NCI-H1694 (cell line): ENCODE measurements around the gene GAGE12J.
"Not testable (repeated sequence)": the region's sequence is repeated elsewhere in the genome, so short reads cannot be mapped to it uniquely, and the experiment has no call there.

Experiments used
- DNase-seq: peaks from one replicate; lab custom pipeline; 2025; lab: John Stamatoyannopoulos, UW

The GAGE12J gene

GRCh38 chrX:49321737-49322136 lies at the start of gene GAGE12J:
GAGE12J (plus strand) TSS chrX:49322037; CDS start chrX:49323194, 1,157 bp downstream.
- not testable (repeated sequence) for DNase-seq

GRCh38 chrX:49272421-49272820 lies 49.4 kb upstream of the GAGE12J start:
- no peak for DNase-seq

- no peak for DNase-seq
Measured at GRCh38 chrX:49273181-49273727, 48.6 kb upstream of the GAGE12J start.

DNA sequence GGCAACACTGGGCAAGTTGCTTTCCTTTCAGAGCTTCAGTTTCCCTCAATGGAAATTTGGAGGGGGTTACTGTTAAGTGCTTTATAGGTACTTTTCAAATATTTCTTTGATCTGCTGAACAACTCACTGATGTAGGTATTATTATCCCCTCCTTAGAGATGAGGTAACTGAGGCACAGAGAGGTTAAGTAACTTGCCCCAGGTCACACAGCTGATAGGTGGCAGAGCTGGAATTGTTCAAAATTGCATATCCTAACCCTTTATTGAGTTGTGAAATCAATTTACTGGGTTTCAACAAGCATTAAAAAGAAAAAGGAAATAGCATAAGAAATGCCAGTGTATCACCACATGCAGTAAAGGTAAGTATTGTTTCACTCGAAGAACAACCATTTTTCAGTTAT lies 45.6 kb upstream of the GAGE12J start:
- DNase-seq = no peak

DNA sequence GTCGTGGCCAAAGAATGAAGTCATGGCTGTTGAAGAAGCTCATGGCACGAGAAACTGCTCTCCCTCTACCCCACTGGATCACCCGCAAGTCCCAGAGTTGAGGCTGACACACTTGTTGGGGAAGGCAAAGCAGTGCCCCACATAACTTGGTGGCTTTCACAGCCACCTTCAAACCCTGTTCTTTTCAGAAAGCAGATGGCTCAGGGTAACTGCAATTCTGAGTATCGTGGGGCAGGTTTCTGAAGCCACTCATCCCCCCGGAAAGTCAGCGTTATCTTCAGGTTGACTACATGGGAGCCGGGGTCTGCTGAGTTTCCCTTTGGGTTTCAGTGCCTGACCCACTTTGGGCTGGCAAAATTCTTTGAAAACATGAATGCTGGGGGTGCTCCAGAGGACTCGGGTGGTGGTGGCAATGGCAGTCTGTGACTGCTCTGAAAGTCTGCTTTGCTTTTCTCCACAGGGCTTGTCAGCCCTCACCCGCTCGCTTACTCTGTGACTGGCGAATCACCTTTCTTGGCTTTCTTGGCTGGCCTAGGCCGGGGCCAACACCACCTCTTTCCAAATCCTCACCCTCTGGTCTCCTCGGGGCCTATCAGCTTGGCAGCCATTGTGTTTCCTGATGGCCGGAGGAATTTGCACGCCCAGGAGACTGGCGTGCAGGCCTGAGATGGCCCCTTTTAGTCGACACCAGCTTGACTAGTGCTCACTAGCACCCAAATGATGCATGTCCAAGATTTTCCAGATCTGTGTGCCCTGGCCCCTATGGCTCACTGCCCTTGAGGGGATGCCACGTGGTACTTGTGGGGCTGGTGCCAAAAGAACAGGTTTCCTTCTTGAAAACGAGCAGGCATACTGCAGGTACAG lies 44.9 kb upstream of the GAGE12J start:
- DNase-seq = no peak

- DNase-seq = no peak
Measured at GRCh38 chrX:49277535-49277830, 44.4 kb upstream of the GAGE12J start.

DNA sequence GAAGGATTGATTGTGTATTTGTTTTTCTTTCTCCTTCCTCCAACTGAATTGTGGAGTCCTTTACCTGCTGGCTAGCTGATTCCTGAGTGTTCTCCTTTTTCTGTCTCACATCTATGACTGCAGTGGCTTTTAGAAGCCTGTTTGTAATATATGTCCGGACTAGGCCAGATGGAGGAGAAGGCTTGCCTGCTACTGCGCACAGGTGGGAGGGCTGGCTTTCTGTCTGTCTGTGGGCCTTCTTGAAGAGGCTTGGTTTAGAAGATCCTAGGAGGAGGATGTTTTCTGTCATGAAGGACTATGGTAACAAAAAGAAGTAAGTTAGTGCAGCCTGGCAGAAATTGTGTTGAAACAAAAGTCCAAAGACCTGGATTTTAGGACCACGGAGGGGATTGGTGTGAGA lies 43.8 kb upstream of the GAGE12J start:
- no peak for DNase-seq

DNA sequence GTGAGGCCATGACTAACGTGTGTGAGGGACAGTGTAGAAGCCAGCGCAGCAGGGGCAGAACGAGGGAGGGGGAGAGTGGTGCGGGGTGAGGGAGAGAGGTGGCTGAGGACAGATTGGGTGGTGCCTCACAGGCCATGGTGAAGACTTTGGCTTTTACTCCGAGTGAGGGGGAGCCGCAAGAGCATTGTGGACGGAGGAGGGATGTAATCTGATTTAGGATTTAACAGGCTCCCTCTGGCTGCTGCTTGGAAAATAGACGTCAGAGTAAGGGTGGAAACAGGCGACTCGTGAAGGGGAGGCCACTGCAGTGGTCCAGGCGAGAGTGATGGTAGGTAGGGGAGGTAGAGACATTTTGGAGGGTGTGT lies 39.2 kb upstream of the GAGE12J start:
- no peak for DNase-seq

DNA sequence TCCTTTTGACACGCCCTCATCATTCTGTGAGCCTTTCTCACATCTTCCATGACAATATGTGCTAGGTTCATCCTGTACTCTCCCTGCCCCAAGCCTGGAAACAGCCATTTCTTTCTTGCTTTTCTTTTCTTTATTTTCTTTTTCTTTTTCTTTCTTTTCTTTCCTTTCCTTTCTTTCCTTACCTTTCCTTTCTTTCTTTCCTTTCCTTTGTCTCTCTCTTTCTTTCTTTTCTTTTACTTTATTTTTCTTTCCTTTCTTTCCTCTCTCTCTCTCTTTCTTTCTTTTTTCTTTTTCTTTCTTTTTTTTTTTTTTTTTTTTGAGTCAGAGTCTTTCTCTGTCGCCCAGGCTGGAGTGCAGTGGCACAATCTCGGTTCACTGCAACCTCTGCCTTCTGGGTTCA lies 37.6 kb upstream of the GAGE12J start:
- DNase-seq = no peak

DNA sequence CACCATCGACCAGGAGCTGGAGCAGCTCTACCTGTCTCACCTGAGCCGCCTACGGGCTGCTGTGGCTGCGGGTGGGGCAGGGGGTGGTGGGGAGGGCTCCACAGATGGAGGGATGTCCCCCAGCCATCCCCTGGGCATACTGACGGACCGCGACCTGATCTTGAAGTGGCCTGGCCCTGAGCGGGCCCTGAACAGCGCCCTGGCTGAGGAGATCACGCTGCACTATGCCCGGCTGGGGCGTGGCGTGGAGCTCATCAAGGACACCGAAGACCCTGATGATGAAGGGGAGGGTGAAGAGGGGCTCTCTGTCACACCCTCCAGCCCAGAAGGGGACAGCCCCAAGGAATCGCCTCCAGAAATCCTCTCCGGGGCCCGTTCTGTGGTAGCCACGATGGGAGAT lies 35.7 kb upstream of the GAGE12J start:
- DNase-seq = no peak

DNA sequence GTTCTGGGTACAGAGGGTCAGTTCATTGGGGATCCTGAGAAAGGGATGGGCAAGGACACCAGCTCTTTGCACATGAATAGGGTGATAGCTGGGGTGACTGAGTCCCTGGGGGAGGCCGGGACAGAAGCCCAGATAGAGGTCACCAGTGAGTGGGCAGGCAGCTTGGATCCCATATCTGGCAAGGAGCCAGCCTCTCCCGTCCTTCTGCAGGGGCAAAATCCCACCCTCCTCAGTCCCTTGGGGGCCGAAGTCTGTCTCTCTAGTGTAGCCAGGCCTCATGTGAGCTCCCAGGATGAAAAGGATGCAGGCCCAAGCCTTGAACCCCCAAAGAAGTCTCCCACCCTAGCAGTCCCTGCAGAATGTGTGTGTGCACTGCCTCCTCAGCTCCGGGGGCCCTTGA lies 35.3 kb upstream of the GAGE12J start:
- no peak for DNase-seq

DNA sequence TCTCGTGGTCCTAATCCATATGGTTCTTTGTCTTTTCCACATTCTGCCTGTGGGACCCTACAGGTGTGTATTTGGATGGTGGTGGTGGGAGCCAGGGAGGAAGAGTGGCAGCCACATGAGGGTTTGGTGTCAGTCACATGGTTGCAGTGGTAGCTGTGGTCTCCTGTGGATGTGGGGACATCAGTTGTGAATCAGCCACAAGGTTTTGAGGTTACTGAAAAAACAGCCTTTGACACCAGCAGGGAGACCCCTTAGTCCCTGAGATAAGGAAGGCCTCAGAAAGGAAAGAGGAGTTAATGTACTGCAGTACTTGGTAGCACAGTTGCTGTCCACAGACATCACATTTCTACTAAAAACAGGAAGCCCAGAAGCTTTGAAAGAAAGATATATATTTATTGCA lies 34.2 kb upstream of the GAGE12J start:
- DNase-seq = no peak

DNA sequence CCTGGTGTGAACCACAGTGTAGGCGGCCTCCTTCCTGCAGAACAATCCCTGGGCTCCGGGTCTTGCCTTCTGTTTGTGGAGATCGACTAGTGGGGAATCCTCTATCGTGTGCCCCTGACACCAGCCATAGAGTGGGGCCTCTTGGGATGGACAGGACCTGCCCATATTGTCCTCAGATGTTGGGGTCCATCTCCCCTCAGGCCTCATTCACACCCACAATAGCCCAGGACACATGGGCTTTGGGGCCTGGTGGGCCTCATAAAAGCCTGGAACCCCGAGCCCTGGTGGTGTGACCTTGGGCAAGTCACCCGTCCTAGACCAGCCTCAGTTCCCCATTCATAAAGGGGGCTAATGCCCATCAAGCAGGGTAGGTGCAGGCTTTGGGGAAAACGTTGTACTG lies 31.6 kb upstream of the GAGE12J start:
- DNase-seq = no peak

GRCh38 chrX:49291615-49292337 lies 30.1 kb upstream of the GAGE12J start:
- peak; percentile 13 for DNase-seq

DNA sequence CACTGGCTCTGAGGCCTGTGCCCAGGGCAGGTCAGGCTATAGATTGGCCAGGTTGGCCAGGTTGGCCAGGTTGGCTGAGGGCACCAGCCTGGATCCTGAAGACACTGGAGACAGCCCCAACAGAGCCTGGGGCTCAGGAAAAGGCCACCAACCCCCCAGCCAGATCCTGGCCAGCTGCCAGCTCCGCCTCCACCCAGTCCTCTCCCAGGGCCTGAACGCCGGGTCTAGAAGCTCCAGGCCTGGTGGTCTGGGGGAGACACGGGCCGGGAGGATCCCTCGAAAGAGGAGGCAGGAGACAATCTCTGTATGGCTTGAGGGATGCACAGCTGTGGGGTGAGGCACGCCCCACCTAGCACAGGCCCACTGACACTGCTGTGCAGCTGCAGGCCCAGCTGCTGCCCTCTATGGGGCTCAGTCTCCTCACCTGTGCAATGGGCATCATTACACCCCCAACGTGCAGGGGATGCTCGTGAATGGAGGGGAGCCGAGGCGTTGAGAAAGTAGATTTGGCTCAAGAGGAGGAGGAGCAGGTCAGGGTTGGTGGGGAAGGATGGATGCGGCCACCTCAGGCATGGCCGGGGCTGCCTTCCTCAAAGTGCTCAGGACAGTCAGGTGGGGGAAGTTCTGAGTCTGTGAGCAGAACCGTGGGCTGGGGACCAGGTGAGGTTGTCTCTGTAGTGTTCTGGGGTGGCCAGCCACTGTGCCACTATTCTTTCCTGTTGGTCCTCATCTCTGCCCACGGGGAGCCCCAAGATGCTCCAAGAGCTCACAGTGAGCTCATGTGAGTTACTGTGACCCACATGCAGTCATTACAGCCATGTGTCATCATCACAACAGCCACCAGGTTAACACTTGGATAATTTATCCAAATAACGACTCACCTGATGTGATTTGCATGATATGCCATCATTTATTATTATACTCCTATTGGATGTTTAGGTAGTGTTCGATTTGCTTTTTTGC lies 29.2 kb upstream of the GAGE12J start:
- DNase-seq = no peak

DNA sequence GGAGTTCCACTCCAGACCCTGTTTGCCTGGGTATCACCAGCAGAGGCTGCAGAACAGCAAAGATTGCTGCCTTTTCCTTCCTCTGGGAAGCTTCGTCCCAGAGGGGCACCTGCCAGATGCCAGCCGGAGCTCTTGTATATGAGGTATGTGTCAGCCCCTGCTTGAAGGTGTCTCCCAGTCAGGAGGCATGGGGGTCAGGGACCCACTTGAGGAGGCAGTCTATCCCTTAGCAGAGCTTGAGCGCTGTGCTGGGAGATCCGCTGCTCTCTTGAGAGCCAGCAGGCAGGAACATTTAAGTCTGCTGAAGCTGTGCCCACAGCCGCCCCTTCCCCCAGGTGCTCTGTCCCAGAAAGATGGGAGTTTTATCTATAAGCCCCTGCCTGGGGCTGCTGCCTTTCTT lies 22.5 kb upstream of the GAGE12J start:
- DNase-seq = not testable (repeated sequence)

GRCh38 chrX:49300703-49301102 lies 21.1 kb upstream of the GAGE12J start:
- no peak for DNase-seq

GRCh38 chrX:49303346-49303745 lies 18.5 kb upstream of the GAGE12J start, which contains the start of gene GAGE10:
GAGE10 (plus strand) TSS chrX:49303646; CDS start chrX:49304860, 1,214 bp downstream.
- no peak for DNase-seq

- DNase-seq = not testable (repeated sequence)
Measured at GRCh38 chrX:49307775-49308174, 14.1 kb upstream of the GAGE12J start.

DNA sequence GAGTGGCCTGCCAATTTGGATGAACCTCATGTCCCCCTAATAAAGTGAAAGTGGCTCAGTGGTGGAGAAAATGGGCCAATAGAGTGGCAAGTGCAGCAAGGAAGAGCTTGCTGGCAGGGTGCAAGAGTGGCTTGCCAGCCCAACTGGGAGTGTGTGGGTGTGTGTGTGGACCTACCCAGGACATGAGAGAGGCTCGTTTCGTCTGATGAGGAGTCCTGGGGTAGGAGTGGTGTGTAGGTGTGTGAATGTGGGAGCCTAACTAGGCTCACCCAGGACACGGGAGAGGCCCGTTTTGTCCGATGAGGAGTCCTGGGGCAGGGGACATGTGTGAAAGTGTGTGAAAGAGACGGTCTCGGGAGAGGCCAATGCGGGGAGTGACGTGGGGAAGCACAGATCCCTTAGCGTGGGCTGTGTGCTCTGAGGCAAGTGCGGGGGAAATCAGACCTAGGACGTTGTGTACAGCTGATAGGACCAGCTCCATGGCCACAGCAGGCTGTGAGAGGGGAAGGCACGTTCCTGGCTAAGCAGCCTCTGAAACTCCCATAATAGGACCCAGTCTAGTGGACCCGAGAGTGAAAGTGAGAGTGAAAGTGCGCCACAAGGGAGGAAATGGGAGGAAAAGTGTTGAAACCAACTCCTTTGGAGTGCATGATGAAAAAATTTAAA lies 13.1 kb upstream of the GAGE12J start:
- no peak for DNase-seq

GRCh38 chrX:49309401-49309981 lies 12.3 kb upstream of the GAGE12J start:
- DNase-seq = no peak
